ENCODE measurements around the gene MTF1. TPM values are rescaled to one million over a fixed set of nuclear protein-coding genes. Genes with fewer than 3 reads are reported as not detected.
"Not testable (repeated sequence)": the region's sequence is repeated elsewhere in the genome, so short reads cannot be mapped to it uniquely, and the experiment has no call there.

MTF1 gene
- polyA plus RNA-seq: 1 to 10 TPM; 3.2 to 5.6 TPM

- H3K36me3 ChIP-seq (ENCODE audit: control insufficient read depth in 2 of 2, insufficient read depth in 2 of 2, low read length in 1 of 2): peaks cover 3 to 9% of the 10 kb centered on the region in 2 donors
- H3K9me3 ChIP-seq (ENCODE audit: control insufficient read depth in 2 of 2, insufficient read depth in 1 of 2, low read depth in 1 of 2, low read length in 1 of 2): no peaks in the 10 kb centered on the region
- peak within 1 kb of the TSS; percentile 98 for H3K27ac ChIP-seq (ENCODE audit: low read depth in 2 of 2, low read length in 1 of 2)
- H3K27me3 ChIP-seq (ENCODE audit: control insufficient read depth in 1 of 2, insufficient read depth in 2 of 2, low read length in 2 of 2): no peaks in the 10 kb centered on the region
- peak within 1 kb of the TSS; percentile 82 to 99 for H3K4me3 ChIP-seq (ENCODE audit: low read depth in 1 of 2, low read length in 2 of 2)
- H3K4me1 ChIP-seq (ENCODE audit: control insufficient read depth in 2 of 2, insufficient read depth in 2 of 2, low read length in 1 of 2): peaks cover 0 to 5% of the 10 kb centered on the region in 2 donors
- 0% methylated on average over 57 to 61 of the region's 61 CpGs for WGBS, 2 donors
Observed at GRCh38 chr1:37859507-37860345, at the start of gene MTF1. TSS of gene MTF1 (minus strand) at chr1:37859592. CDS start at chr1:37857658, 1,934 bp downstream.

GRCh38 chr1:37908531-37908930 is 49.1 kb upstream of the MTF1 start:
- not testable (repeated sequence) for H3K9me3 ChIP-seq (ENCODE audit: control insufficient read depth in 2 of 2, insufficient read depth in 1 of 2, low read depth in 1 of 2, low read length in 1 of 2); H3K4me3 ChIP-seq (ENCODE audit: low read depth in 1 of 2, low read length in 2 of 2); H3K4me1 ChIP-seq (ENCODE audit: control insufficient read depth in 2 of 2, insufficient read depth in 2 of 2, low read length in 1 of 2); H3K36me3 ChIP-seq (ENCODE audit: control insufficient read depth in 2 of 2, insufficient read depth in 2 of 2, low read length in 1 of 2); H3K27ac ChIP-seq (ENCODE audit: low read depth in 2 of 2, low read length in 1 of 2); H3K27me3 ChIP-seq (ENCODE audit: control insufficient read depth in 1 of 2, insufficient read depth in 2 of 2, low read length in 2 of 2)
- WGBS, 2 donors: 97% methylated on average over 10 of the region's 10 CpGs

GRCh38 chr1:37907416-37908125 is 48.2 kb upstream of the MTF1 start:
- WGBS, 2 donors: 90 to 95% methylated on average over 6 of the region's 6 CpGs
- H3K36me3 ChIP-seq (ENCODE audit: control insufficient read depth in 2 of 2, insufficient read depth in 2 of 2, low read length in 1 of 2); H3K27ac ChIP-seq (ENCODE audit: low read depth in 2 of 2, low read length in 1 of 2); H3K27me3 ChIP-seq (ENCODE audit: control insufficient read depth in 1 of 2, insufficient read depth in 2 of 2, low read length in 2 of 2); H3K9me3 ChIP-seq (ENCODE audit: control insufficient read depth in 2 of 2, insufficient read depth in 1 of 2, low read depth in 1 of 2, low read length in 1 of 2); H3K4me3 ChIP-seq (ENCODE audit: low read depth in 1 of 2, low read length in 2 of 2); H3K4me1 ChIP-seq (ENCODE audit: control insufficient read depth in 2 of 2, insufficient read depth in 2 of 2, low read length in 1 of 2): not testable (repeated sequence)

GRCh38 chr1:37906591-37906990 is 47.2 kb upstream of the MTF1 start:
- H3K4me3 ChIP-seq (ENCODE audit: low read depth in 1 of 2, low read length in 2 of 2); H3K9me3 ChIP-seq (ENCODE audit: control insufficient read depth in 2 of 2, insufficient read depth in 1 of 2, low read depth in 1 of 2, low read length in 1 of 2); H3K27ac ChIP-seq (ENCODE audit: low read depth in 2 of 2, low read length in 1 of 2); H3K4me1 ChIP-seq (ENCODE audit: control insufficient read depth in 2 of 2, insufficient read depth in 2 of 2, low read length in 1 of 2); H3K27me3 ChIP-seq (ENCODE audit: control insufficient read depth in 1 of 2, insufficient read depth in 2 of 2, low read length in 2 of 2); H3K36me3 ChIP-seq (ENCODE audit: control insufficient read depth in 2 of 2, insufficient read depth in 2 of 2, low read length in 1 of 2): not testable (repeated sequence)
- 95 to 99% methylated on average over 3 of the region's 3 CpGs for WGBS, 2 donors

GRCh38 chr1:37905727-37906126 is 46.3 kb upstream of the MTF1 start:
- Histone ChIP-seq H3K27me3 (ENCODE audit: control insufficient read depth in 1 of 2, insufficient read depth in 2 of 2, low read length in 2 of 2) (no peaks in the 10 kb centered on the region), H3K9me3 (ENCODE audit: control insufficient read depth in 2 of 2, insufficient read depth in 1 of 2, low read depth in 1 of 2, low read length in 1 of 2) (no peaks in the 10 kb centered on the region), H3K4me3 (ENCODE audit: low read depth in 1 of 2, low read length in 2 of 2) (no peak overlapping the region), H3K27ac (ENCODE audit: low read depth in 2 of 2, low read length in 1 of 2) (no peak overlapping the region), H3K4me1 (ENCODE audit: control insufficient read depth in 2 of 2, insufficient read depth in 2 of 2, low read length in 1 of 2) (no peaks in the 10 kb centered on the region), H3K36me3 (ENCODE audit: control insufficient read depth in 2 of 2, insufficient read depth in 2 of 2, low read length in 1 of 2) (no peaks in the 10 kb centered on the region)
- 92 to 95% methylated on average over 1 of the region's 1 CpG for WGBS, 2 donors

- not testable (repeated sequence) for H3K27ac ChIP-seq (ENCODE audit: low read depth in 2 of 2, low read length in 1 of 2); H3K27me3 ChIP-seq (ENCODE audit: control insufficient read depth in 1 of 2, insufficient read depth in 2 of 2, low read length in 2 of 2); H3K4me3 ChIP-seq (ENCODE audit: low read depth in 1 of 2, low read length in 2 of 2); H3K4me1 ChIP-seq (ENCODE audit: control insufficient read depth in 2 of 2, insufficient read depth in 2 of 2, low read length in 1 of 2); H3K36me3 ChIP-seq (ENCODE audit: control insufficient read depth in 2 of 2, insufficient read depth in 2 of 2, low read length in 1 of 2); H3K9me3 ChIP-seq (ENCODE audit: control insufficient read depth in 2 of 2, insufficient read depth in 1 of 2, low read depth in 1 of 2, low read length in 1 of 2)
- WGBS, 2 donors: 92 to 96% methylated on average over 6 of the region's 6 CpGs
Observed at GRCh38 chr1:37903921-37904320, 44.5 kb upstream of the MTF1 start.

GRCh38 chr1:37902983-37903382 is 43.6 kb upstream of the MTF1 start:
- WGBS, 2 donors: 88 to 93% methylated on average over 5 of the region's 5 CpGs

GRCh38 chr1:37901893-37902225 is 42.5 kb upstream of the MTF1 start:
- H3K4me1 ChIP-seq (ENCODE audit: control insufficient read depth in 2 of 2, insufficient read depth in 2 of 2, low read length in 1 of 2): no peaks in the 10 kb centered on the region
- 91 to 94% methylated on average over 6 of the region's 6 CpGs for WGBS, 2 donors
- H3K27ac ChIP-seq (ENCODE audit: low read depth in 2 of 2, low read length in 1 of 2): no peak overlapping the region
- H3K27me3 ChIP-seq (ENCODE audit: control insufficient read depth in 1 of 2, insufficient read depth in 2 of 2, low read length in 2 of 2): no peaks in the 10 kb centered on the region
- no peak overlapping the region for H3K4me3 ChIP-seq (ENCODE audit: low read depth in 1 of 2, low read length in 2 of 2)
- no peaks in the 10 kb centered on the region for H3K9me3 ChIP-seq (ENCODE audit: control insufficient read depth in 2 of 2, insufficient read depth in 1 of 2, low read depth in 1 of 2, low read length in 1 of 2)
- H3K36me3 ChIP-seq (ENCODE audit: control insufficient read depth in 2 of 2, insufficient read depth in 2 of 2, low read length in 1 of 2): no peaks in the 10 kb centered on the region

More at GRCh38 chr1:37902983-37903382, 43.6 kb upstream of the MTF1 start:
- Histone ChIP-seq H3K36me3 (ENCODE audit: control insufficient read depth in 2 of 2, insufficient read depth in 2 of 2, low read length in 1 of 2) (no peaks in the 10 kb centered on the region), H3K27ac (ENCODE audit: low read depth in 2 of 2, low read length in 1 of 2) (no peak overlapping the region), H3K27me3 (ENCODE audit: control insufficient read depth in 1 of 2, insufficient read depth in 2 of 2, low read length in 2 of 2) (no peaks in the 10 kb centered on the region), H3K4me1 (ENCODE audit: control insufficient read depth in 2 of 2, insufficient read depth in 2 of 2, low read length in 1 of 2) (no peaks in the 10 kb centered on the region), H3K4me3 (ENCODE audit: low read depth in 1 of 2, low read length in 2 of 2) (no peak overlapping the region), H3K9me3 (ENCODE audit: control insufficient read depth in 2 of 2, insufficient read depth in 1 of 2, low read depth in 1 of 2, low read length in 1 of 2) (no peaks in the 10 kb centered on the region)

GRCh38 chr1:37901191-37901892 is 42.0 kb upstream of the MTF1 start:
- Histone ChIP-seq H3K4me1 (ENCODE audit: control insufficient read depth in 2 of 2, insufficient read depth in 2 of 2, low read length in 1 of 2) (no peaks in the 10 kb centered on the region), H3K27me3 (ENCODE audit: control insufficient read depth in 1 of 2, insufficient read depth in 2 of 2, low read length in 2 of 2) (no peaks in the 10 kb centered on the region), H3K4me3 (ENCODE audit: low read depth in 1 of 2, low read length in 2 of 2) (no peak overlapping the region), H3K36me3 (ENCODE audit: control insufficient read depth in 2 of 2, insufficient read depth in 2 of 2, low read length in 1 of 2) (no peaks in the 10 kb centered on the region), H3K9me3 (ENCODE audit: control insufficient read depth in 2 of 2, insufficient read depth in 1 of 2, low read depth in 1 of 2, low read length in 1 of 2) (no peaks in the 10 kb centered on the region), H3K27ac (ENCODE audit: low read depth in 2 of 2, low read length in 1 of 2) (no peak overlapping the region)
- 82 to 85% methylated on average over 8 of the region's 8 CpGs for WGBS, 2 donors

Data from esophagus (tissue), 2 donors.